A673 (cell line): ENCODE measurements around the gene GPRC5C. TPM values are rescaled to one million over a fixed set of nuclear protein-coding genes. Genes with fewer than 3 reads are reported as not detected.

ENCODE experiments used
- BruUV-seq: library from RNA; stranded (reverse); fragments of 400-500 nt; replicated peaks from 2 replicates; lab custom pipeline; 2021; lab: Mats Ljungman, UMichigan
- CTCF ChIA-PET: fragments of 300-600 bp; sonication (Branson Sonifier 250); formaldehyde crosslinking; loops from one replicate; lab custom pipeline; 2022; ENCODE audit warnings: antibody characterized with exemption; lab: Charles Lee
- POLR2A ChIA-PET: fragments of 300-600 bp; sonication (Branson Sonifier 250); formaldehyde crosslinking; loops from one replicate; lab custom pipeline; 2022; ENCODE audit warnings: antibody characterized with exemption; ENCODE audit not compliant: low non-redundant PET; lab: Charles Lee
- DNase-seq: peaks from one replicate; pipeline ENCODE4 v3.0.0-alpha.2; 2015; ENCODE audit warnings: low spot score
- H3K27ac ChIP-seq: fragments of 200-600 bp; sonication (generic); 2 replicates; pipeline ENCODE4 v1.5.1; 2016; ENCODE audit warnings: mixed run types, low read depth, mild to moderate bottlenecking, mixed read lengths, antibody characterized with exemption, low read length; ENCODE audit not compliant: poor library complexity, severe bottlenecking
- H3K27me3 ChIP-seq: fragments of 200-600 bp; sonication (generic); replicated peaks from 2 replicates; pipeline ENCODE4 v1.6.1; 2017; ENCODE audit warnings: mixed run types, low read depth, mild to moderate bottlenecking, mixed read lengths, antibody characterized with exemption, low read length; ENCODE audit not compliant: insufficient read depth, poor library complexity
- H3K36me3 ChIP-seq: fragments of 200-600 bp; sonication (generic); 2 replicates; pipeline ENCODE4 v1.6.1; 2016; ENCODE audit warnings: mixed run types, mild to moderate bottlenecking, mixed read lengths, antibody characterized with exemption, low read length; ENCODE audit not compliant: insufficient read depth, poor library complexity, severe bottlenecking
- H3K4me1 ChIP-seq: fragments of 200-600 bp; sonication (generic); 2 replicates; pipeline ENCODE4 v1.6.1; 2017; ENCODE audit warnings: mixed run types, mild to moderate bottlenecking, mixed read lengths, antibody characterized with exemption, low read length; ENCODE audit not compliant: insufficient read depth, poor library complexity, severe bottlenecking
- H3K4me3 ChIP-seq: fragments of 200-600 bp; sonication (generic); 2 replicates; pipeline ENCODE4 v1.5.1; 2016; ENCODE audit warnings: low read depth, mixed run types, mild to moderate bottlenecking, mixed read lengths, low read length; ENCODE audit not compliant: poor library complexity, severe bottlenecking
- H3K9me3 ChIP-seq: fragments of 200-600 bp; sonication (generic); 2 replicates; pipeline ENCODE4 v1.6.1; 2016; ENCODE audit warnings: mixed run types, low read depth, mild to moderate bottlenecking, mixed read lengths, antibody characterized with exemption, low read length; ENCODE audit not compliant: poor library complexity, severe bottlenecking
- CTCF ChIP-seq: fragments of 300-800, 200-600 bp; sonication (generic); conservative IDR thresholded peaks from 2 replicates; pipeline ENCODE4 v1.5.1; 2017; ENCODE audit warnings: low read depth, mild to moderate bottlenecking, antibody characterized with exemption, low read length, moderate library complexity, mixed read lengths
- EZH2 ChIP-seq: fragments of 200-600 bp; sonication (generic); IDR thresholded peaks from 2 replicates; pipeline ENCODE4 v1.6.1; 2017; ENCODE audit warnings: borderline replicate concordance, low read depth, mild to moderate bottlenecking, mixed read lengths, antibody characterized with exemption, low read length; ENCODE audit not compliant: poor library complexity, severe bottlenecking
- intact Hi-C: fragments of 100-400 bp; cut with micrococcal nuclease; formaldehyde crosslinking; loops from one replicate; pipeline ENCODE4 v1.10.0; 2022; ENCODE audit not compliant: unreplicated experiment
- total RNA-seq: library from RNA; stranded (reverse); gene quantifications from 2 replicates; pipeline ENCODE4 v1.2.3, GENCODE V29; 2021

The GPRC5C gene
- total RNA-seq, 1 experiment from 2014 or later = not detected

DNA sequence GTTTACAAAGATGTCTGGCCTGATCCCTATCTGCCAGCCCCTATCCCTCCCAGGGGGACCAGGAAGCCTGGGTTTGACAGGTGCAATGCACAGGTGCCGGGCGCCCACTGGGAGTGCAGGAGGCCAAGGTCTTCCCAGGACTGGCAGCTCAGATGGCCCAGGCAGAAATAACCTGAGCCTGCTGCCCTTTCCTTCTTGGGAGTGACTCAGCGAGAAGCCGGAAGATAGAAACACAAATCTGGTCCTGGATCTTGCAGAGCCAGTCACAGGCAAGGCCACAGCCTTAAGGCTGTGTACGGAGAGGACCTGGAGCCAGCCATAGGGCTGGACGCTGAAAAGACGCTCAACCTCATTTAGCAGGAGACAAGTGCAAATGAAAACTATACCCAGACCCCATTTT, 36.9 kb upstream of the GPRC5C start:
- intact Hi-C loops = no loop called here
- CTCF ChIA-PET = no interaction called here
- Histone ChIP-seq H3K36me3 (no peaks in the 10 kb centered on the region), H3K4me3 (no peak overlapping the region), H3K9me3 (no peaks in the 10 kb centered on the region), H3K4me1 (peaks cover 11% of the 10 kb centered on the region), H3K27me3 (no peaks in the 10 kb centered on the region), H3K27ac (no peak overlapping the region)
- BruUV-seq = no TSS peak
- POLR2A ChIA-PET = no interaction called here
- no peak for DNase-seq
- TF ChIP-seq CTCF = no peak
- TF ChIP-seq EZH2 = no peak

- ChIA-PET CTCF (no interaction called here), POLR2A (no interaction called here)
- Histone ChIP-seq H3K36me3 (no peaks in the 10 kb centered on the region), H3K4me1 (peaks cover 11% of the 10 kb centered on the region), H3K9me3 (no peaks in the 10 kb centered on the region), H3K27ac (no peak overlapping the region), H3K4me3 (no peak overlapping the region), H3K27me3 (no peaks in the 10 kb centered on the region)
- DNase-seq = no peak
- TF ChIP-seq CTCF = no peak
- TF ChIP-seq EZH2 = no peak
- BruUV-seq = no TSS peak
- intact Hi-C loops = no loop called here
Observed at GRCh38 chr17:74396567-74396966, 35.3 kb upstream of the GPRC5C start.

GRCh38 chr17:74402048-74402447, 29.8 kb upstream of the GPRC5C start:
- ChIA-PET POLR2A (no interaction called here), CTCF (no interaction called here)
- intact Hi-C loops = no loop called here
- DNase-seq = no peak
- no peaks in the 10 kb centered on the region for H3K4me1 ChIP-seq
- no peak overlapping the region for H3K27ac ChIP-seq
- no peak overlapping the region for H3K4me3 ChIP-seq
- H3K36me3 ChIP-seq = no peaks in the 10 kb centered on the region
- no peaks in the 10 kb centered on the region for H3K27me3 ChIP-seq
- no TSS peak for BruUV-seq
- no peak for TF ChIP-seq CTCF
- no peak for TF ChIP-seq EZH2
- no peaks in the 10 kb centered on the region for H3K9me3 ChIP-seq
